ENCODE results near the gene SLBP.
A peak's percentile ranks its signal among the peaks of the same experiment; 100 is the strongest.

SLBP gene

DNA sequence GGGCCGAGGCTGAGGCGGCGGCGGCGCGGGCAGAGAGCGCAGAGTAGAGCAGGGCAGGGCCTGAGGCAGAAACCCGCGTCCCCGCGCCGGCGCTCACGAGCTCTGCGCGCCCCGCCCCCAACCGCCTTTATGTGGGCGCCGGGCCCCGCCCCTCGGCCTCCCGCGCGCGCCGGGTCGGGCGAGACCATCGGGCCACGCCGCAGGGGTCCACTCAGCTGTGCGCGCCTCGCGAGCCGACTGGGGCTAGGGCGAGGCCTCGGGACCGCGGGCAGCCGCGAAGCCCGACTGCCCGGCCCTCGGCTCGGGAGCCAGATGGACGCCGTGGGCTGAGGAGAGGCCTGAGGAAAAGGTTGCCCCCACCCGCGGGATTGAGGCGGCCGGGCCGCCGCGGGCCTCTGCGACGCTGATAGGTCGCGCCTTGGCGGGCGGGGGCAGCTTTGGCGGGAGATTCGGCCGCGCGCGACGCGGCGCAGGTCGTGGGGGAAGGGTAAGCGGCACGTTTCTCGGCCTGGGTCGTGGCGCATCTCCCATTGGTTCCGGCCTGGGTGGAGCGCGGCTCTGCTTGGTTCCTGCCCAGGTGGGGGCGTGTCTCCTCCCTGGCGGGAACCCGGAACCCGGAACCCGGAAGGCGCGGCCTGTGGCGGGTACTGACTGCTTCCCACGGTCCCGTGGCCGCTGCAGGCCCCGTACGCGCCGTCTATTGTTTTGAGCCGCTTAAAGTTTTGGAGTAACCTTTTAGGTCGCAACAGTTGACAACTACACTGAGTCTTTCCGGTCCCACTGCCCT is at the start of gene SLBP:
TSS of gene SLBP (minus strand) at position 104 of the 787 bp plus-strand sequence. CDS start 131 bp downstream, outside the sequence.
- DNase-seq: peak; percentile 81

DNA sequence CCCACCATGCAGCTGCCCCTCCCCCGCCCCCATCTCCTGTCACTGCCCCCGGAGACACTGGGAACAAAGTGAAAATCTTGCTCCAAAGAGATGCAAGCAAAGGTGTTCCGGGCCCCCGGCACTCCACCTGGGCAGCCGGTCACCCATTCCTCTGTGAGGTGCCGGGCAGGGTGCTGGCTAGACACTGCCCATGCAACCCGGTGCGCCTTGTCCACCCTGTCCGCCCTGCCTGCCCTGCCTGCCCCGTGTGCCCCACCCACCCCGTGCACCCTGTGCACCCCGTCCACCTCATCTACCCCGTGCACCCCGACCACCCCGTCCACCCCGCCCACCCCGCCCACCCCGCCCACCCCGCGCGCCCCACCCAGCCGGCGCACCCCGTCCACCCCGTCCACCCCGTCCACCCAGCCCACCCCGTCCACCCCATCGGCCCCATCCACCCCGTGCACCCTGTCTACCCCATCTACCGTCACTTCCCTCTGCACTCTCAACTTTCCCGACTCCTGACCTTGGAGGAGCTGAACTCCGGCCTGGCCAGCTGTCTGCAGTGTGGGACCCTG is 49.1 kb upstream of the SLBP start:
- DNase-seq: no peak

DNA sequence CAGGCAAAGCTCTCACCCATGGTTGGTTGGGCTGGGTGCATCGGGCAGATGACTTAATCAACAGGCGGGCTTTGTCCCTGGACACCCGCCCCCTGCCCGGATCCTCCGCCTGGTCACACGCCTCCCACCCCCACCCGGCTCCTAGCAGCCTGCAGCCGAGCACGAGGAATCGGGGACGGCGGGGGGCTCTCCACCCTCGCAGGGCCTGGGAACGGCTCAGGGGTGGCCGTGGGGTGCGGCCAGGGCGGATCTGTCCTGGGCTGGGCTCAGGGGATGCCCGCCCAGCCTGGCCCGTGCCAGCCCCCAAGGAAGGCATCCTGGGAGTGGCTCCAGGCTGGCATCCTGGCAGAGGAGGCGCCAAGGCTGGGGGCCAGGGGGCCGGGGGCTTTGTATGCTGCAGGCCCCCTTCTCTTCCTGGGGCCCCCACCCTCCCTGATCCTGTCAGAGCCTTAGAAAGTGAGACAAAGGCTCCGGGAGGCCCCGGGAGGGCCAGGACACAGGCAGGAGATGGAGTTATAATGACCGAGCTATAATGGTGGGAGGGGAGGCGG is 48.5 kb upstream of the SLBP start:
- DNase-seq: no peak

GRCh38 chr4:1759818-1760223 is 47.7 kb upstream of the SLBP start:
- no peak for DNase-seq

GRCh38 chr4:1759170-1759817 is 47.2 kb upstream of the SLBP start:
- DNase-seq: no peak

DNA sequence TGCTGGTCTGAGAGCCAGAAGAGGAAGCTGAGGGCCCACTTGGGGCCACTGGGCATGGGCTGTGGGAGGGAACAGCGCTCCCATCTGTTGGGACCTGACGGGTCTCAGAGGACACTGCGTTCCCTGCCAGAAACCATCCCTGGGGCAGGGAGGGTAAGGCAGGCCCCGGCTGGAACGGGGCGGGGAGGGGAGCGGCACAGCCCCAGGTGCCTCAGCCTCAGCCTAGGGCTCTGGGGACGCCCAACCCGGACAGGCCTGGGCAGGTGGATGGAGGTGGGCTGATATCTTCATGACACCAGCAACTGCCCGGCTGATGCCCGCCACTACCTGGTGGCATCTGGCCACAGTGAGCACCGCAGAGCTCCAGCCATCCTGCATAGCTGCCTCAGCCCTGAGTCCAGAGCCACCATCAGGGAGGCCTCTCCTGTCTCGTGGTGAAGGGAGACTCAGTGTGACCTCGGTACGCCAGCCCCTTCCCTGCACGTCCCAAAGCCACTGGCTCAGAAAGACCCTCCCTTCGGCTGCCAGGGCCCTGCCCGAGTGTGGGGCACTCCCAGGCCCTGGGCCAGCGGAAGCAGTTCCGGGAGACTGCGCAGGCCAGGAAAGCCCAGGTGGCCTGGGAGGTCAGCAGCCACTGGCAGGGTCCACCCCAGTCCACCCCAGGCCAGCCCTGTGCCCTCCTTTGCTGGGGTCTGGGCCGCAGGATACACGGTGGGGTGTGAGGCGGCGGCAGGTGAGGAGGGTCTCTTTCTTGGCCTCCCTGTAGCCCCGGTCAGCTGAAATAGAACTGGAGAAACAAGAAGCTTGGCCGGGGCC is 46.4 kb upstream of the SLBP start:
- no peak for DNase-seq

GRCh38 chr4:1757836-1758235 is 45.7 kb upstream of the SLBP start:
- no peak for DNase-seq

- DNase-seq: no peak
These were observed 45.0 kb upstream of the SLBP start for GRCh38 chr4:1756893-1757779.

DNA sequence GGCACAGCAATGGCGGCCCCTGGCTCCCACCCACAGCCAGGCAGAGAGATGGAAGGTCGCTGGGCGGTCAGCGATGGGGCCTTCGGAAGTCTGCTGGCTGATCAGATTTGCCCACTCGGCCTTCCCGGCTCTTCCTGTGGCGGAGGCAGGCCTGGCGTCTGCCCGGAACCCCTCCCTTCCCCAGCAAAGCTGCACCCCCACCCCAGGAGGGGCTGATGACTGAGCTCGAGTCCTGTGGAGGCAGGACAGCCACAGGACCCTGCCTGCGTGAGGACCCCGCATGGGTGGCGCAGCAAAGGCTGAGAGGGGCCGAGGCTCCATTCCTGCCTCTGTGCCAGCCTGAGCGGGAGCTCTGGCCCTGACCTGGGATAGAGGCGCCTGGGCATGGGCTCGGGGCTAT is 44.0 kb upstream of the SLBP start:
- no peak for DNase-seq

DNA sequence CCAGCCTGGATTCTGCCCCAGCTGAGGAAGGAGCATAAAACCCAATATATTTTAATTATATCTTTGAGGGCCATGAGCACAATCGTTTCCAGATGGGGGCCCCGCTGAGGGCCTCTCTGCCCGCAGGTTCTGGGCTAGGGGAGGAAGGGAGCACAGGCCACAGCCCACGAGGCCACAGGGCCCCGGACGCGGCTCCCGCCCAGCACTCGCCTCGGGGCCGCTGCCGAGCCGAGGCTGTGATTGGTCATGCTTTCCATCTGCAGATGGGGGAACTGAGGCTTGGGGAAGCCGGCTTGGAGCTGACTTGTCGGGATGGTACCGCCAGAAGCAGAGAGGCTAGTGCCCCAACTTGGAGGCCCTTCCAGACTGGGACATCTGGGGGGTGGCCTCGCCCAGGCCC is 43.2 kb upstream of the SLBP start:
- DNase-seq: no peak

GRCh38 chr4:1754336-1754735 is 42.2 kb upstream of the SLBP start:
- peak; percentile 54 for DNase-seq

GRCh38 chr4:1753697-1754311 is 41.7 kb upstream of the SLBP start:
- DNase-seq: no peak

- DNase-seq: no peak
These were observed 41.2 kb upstream of the SLBP start for GRCh38 chr4:1753294-1753696.

DNA sequence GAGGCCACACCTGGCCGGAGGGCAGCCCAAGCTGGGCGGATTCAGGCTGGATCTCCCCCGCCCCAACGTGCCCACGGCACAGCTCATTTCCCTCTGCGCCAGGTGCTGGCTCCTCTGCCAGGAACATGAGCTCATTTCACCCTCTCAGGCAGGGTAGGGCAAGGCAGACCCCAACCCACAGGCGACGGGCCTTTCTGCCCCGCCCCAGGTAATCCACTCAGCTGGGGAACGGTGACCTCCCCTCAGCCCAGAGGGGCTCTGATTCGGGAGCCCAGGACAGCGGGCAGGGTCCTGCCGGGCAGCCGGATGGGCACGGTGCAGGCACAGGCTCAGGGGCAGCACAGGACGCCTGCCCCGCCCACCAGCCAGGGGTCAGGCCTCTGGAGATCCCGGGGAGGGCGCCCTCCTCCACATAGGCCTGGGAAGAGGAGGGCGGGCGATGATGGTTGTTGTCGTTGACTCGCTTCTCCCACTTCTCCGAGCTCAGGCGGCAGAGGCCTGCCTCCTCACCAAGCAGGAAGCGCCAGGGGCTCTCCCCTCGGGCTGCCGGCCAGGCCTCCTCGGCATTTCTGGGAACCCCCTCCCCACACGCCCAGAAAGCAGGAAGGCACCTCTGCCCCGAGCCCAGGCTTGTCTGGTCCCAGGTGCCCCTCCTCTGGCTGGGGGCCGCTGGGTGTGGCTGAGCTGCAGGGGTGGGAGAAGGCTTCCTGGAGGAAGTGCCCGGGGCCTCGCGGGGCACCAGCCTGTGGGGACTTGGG is 40.3 kb upstream of the SLBP start:
- DNase-seq: no peak

DNA sequence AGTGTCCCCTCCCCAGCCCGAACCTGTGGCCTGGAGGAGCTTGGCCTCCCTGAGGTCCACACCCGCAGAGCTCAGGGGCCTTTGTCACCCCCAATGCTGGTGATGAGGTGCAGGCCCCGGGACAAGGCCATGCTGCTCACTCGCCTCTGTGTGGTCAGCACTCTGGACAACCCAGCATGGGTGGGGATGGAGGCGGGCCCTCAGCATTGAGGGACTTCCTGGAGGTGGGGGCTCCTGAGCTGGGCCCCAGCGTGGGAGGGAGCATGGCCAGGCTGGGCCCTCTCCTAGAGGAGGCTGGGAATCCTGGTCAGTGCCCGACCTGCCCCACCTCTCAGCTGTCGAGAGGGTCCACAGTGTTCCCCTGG is 39.8 kb upstream of the SLBP start:
- DNase-seq: no peak

GRCh38 chr4:1751155-1751918 is 39.2 kb upstream of the SLBP start:
- DNase-seq: no peak

GRCh38 chr4:1750381-1751154 is 38.4 kb upstream of the SLBP start:
- no peak for DNase-seq

DNA sequence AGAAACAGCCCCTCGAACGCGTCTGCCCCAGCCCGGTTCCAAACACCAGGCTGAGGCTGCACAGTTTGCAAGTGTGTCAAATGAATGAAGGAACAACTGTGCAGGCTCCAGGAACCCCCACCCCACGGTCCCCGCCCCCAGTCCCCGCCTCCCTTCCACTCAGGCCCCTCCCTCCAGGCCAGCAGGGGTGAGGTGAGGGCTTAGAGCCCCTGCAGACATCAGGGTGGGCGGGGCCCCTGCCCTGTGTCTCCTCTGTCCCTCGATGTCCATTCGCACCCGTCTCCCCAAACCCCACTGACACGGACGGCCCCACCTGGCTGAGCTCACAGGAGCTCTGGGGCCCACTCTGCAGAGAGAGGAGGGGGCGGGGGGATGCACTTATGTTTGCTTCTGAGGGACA is 37.7 kb upstream of the SLBP start:
- DNase-seq: no peak

DNA sequence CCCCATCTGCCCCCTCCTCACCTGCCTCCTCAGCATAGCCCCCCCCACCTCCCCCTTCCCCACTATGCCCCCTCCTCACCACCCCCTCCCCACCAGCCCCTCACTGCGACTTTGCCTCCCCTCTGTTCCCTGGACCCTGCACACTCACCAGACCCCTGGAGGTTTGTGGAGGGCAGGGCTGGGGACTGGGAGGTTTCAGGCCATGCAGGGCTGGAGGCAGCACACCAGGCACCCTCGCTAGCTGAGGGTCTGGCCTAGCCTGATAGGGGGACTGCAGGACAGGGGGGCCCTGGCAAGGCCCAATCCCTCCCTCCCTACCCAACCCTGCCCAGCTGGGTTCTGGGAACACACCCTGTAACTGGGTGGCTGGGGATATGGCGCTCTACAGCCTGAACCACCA is 37.3 kb upstream of the SLBP start:
- DNase-seq: no peak

All from NCI-H2171 (cell line).